HG03469 (cell line): ENCODE measurements around the gene PAPOLB.

Experiments used
- ATAC-seq: cut with Tn5 transposase; IDR thresholded peaks from one replicate; pipeline ENCODE4 v1.9.1; 2021; ENCODE audit warnings: mild to moderate bottlenecking, moderate library complexity, moderate number of reproducible peaks; ENCODE audit not compliant: unreplicated experiment

PAPOLB gene

DNA sequence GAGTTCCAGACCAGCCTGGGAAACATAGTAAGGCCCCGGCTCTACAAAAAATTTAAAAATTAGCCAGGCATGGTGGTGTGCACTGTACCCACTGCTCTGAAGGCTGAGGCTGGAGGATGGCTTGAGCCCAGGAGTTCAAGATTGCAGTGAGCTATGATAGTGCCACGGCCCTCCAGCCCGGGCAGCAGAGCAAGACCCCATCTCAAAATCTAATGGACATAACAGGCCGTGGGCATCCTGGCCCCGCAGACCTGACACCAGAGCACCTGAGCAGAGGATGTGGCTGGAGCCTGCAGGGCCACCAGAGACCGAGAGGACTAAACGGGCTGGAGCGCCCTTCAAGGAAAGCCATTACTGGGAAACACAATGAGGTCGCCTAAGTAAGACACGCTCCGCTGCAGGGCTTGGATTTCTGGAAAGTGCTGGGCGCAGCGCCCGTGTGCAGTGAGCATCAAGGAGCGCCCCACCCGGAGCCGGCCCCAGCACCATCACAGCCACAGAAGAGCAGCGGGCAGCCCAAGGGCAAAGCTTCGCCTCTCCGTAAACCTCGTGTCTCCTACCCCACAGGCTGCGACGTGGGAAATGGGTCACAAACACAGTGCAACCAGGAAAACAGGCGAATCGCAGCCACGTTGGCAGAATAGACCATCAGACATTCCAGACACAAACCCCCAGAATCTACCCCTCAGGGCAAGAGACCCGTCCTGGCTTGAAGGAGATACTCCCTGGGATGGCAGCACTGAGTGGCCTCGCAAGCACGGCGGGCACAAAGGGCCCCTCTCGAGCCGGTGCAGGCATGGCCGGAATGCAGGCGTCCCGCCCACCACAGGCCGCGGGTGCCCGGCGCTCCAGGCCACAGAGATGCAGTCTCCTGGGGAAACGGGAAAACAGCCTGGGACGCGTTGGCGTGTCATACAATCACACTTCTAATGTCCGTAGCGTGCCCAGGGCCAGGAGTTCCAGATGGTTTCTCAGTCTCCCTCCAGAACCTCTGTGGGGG lies 16.8 kb upstream of the PAPOLB start:
- no peak for ATAC-seq

DNA sequence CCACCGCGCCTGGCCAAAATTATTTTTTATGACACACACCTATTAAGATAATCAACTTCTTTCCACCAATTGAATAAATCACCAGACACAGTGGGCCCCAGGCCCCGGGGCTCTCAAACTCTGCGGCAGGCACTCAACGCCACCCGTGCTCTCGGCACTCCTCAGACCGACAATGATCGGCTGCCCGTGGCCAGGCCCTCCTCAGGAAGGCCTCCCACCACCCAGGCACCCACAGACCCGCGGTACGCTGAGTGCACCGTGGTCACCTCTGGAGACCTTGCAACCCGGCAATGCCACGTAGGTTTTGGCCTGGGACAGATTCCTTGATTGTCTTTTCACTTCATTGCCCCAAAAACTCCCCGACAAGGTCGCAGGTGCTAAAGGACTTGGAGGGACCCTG lies 14.8 kb upstream of the PAPOLB start:
- ATAC-seq = no peak

DNA sequence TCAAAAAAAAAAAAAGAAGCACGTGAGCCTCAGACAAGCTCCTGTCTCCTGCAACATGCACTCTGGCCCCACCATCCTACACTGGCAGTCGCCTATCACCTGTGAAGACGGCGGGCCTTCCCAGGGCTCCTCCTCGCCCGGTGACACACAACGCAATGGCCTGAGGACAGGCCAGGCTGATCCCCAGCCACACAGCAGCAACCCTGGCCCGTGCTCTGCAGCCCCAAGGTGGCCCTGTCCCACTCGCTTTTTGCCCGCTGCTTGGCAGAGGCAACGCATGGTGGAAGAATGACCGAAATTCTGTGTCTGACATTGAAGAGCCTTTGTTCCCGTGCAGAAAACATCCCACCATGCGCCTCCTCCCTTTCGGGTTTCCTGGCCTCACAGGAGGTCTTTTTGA lies 13.6 kb upstream of the PAPOLB start:
- ATAC-seq = no peak

- no peak for ATAC-seq
These were observed 11.5 kb upstream of the PAPOLB start for GRCh38 chr7:4873071-4873944.

DNA sequence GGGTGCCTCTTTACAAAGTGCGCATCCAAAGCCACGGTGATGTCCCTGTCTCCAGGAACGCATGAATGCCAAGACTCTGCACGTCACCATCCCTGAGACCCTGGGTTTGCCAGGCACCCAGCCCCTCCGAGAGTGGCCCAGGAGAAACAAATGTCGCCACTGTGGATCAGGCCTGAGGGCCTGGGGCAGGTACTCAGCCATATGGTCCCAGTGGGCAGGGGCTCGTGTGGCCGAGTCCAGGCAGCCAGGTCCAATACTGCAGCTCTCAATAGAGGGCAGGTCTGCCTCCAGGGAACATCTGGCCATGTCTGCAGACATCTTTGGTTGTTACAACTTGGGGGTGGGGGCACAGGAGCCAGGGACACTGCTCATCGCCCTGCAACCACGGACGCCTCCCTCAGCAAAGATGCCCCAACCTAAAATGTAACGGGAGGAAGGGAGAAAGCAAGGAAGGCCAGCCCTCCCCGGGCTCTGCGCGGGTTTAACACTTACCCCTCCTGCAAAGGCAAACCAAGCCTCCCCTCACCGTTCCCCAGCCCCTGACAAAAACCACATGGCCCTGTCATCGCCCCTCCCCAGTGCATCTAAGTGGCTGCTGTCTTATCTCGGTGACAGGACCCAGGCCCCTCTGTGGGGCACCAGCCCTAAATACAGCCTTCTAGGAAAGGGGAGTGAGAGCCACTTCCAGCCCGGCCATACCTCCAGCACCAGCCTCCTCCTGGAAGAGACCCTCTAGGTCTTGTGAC lies 10.3 kb upstream of the PAPOLB start:
- no peak for ATAC-seq

DNA sequence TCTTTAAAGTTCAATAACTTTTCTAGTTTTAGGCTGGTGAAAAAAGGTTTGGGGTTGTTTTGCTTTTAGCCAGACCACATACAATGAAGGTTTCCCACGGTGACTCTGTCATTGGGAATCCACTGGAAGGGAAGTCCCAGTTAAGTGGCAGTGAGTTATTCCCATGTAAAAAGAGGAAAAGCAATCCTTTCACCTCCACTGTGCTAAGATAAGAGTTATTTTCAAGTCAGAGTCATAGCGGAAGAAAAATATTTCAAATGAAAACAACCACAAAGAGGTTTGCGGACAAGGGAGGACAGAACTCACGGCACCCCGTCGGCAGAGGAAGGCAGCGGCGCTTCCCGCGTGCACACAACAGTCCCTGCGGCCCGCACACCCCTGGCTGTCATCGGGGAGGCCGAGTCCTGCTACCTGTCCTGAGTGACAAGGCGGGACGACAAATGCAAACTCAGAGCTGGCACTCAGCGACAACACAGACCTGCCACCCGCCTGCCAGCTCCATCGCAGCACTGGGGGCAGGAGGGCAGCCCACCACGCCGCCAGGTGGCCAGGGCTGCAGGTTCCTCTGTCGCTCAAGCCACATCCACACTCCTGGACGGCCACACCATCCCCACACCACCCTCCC lies 9.3 kb upstream of the PAPOLB start:
- no peak for ATAC-seq

- ATAC-seq = no peak
These were observed 6.7 kb upstream of the PAPOLB start for GRCh38 chr7:4868493-4868892.

DNA sequence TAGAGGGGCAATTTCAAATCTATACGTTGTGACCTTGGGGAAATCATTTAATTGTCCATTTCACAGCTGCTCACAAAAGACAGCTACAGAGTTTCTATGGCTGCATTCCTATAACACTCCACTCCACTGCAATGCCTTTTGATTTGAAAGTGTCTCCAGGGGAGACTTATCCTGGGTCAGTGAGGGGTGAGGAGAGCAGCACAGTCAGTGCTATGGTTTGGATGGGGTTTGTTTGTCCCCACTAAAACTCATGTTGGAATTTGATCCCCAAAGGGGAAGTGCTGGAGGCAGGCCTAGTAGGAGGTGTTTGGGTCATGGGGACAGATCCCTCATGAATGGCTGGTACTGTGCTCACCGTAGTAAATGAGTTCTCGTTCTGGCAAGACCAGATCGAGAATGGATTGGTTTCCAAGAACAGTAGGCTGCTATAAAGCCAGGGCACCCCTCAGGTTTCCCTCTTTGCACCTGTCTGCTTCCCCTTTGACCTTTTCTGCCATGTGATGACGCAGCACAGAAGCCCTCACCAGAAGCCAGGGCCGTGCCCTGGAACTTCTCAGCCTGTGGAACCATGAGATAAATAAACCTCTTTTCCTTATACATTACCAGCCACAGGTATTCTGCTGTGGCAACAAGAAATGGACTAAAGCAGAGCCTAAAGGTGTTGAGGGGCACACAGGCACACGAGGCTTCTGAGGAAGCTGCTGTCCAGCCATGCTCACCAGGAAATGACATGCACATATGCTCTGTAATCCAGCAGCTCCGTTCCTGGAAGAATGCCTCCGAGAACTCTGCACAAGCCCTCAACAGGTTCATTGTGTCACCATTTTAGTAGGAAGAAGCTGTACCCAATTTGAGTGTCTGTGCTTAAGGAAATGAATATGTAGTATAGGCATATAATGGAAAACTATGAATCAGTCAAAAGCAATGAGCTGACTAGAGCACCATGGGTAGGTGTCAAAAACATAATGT lies 5.0 kb upstream of the PAPOLB start:
- ATAC-seq = no peak

- no peak for ATAC-seq
These were observed 326 bp upstream of the PAPOLB start for GRCh38 chr7:4862156-4862555.

DNA sequence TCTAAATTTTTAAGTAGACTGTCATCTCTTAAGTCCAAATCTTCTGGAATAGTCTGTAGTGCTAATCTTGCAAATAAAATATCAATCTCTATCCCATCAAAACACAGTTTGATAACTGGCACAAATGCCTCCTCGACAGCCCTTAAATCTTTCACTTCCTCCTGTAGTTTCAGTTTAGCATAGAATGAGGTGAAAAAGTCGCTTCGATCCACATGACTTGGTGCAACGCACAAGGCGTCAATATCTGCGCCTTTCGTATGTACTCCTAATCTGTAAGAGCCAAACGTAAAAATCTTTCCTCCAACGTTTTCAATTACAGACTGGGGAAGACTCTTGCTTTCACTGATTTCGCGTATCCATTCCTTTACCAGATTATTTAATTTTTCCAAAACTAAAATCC lies 603 bp downstream of the PAPOLB start:
- ATAC-seq = no peak

GRCh38 chr7:4857189-4857588 lies 4.6 kb downstream of the PAPOLB start:
- no peak for ATAC-seq

- no peak for ATAC-seq
These were observed 5.3 kb downstream of the PAPOLB start for GRCh38 chr7:4856336-4857057.

GRCh38 chr7:4854916-4855315 lies 6.9 kb downstream of the PAPOLB start:
- no peak for ATAC-seq

DNA sequence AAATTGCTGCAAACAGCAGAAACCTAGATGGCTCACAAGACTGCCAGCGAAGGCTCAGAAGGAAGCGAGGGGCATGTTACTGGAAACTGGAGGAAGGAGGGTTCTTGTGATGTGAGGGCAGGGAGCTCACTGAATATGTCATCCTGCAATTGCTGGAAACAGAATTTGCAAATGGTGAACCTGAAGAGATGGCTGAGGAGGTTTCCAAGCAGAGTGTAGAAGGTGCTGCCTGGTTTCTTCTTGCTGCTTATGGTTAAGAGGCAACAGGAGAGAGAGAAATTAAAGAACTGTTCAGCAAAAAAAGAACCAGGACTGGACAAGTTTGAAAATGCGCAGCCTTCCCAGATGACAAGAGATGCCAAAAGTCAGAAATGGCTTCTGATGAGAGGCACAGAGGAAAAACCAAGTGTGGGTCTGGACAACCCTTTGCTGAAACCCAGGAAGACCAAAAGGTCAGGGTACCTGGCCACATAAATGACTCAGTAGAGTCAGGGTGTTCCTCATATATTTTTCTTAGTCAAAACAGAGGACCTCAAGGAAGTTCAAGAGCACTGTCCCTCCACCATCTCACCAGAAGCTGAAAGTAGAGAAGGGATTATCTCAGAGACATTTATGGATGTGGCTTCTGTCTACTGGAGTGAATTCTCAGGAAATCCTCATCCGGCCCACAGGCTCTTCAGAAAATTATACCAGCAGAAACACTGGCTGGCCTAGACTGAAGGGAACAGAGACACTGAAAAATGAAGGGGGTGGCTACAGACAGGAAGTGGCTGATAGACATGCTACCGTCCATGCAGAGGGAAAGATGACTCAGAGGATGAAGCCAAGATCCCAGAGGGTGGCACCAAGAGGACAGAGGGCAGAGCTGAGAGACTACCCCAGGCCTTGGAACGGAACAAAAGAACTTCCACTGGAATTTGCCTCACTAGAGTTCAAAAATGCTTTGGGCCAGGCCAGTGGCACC lies 10.1 kb downstream of the PAPOLB start:
- ATAC-seq = no peak

GRCh38 chr7:4850262-4850795 lies 11.5 kb downstream of the PAPOLB start:
- no peak for ATAC-seq

GRCh38 chr7:4849390-4849789 lies 12.4 kb downstream of the PAPOLB start:
- no peak for ATAC-seq

DNA sequence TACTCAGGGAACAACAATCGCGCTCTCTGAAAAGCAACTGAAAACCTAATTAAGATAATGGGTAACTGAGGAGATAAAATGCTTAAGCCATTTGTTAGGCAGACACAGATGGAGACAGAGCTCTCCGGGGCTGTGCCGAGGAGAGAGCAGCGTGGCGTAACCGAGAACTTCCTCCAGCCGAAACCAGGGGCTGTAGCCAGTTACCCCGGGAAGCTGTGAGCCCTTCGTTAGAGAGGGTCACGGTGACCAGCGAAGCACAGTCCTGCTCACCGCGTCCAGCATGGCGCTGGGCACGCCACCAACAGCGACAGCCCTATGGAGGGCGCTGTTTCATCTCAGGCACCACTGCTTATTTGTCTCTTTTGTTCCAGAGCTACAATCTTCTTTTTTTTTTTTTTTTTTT lies 16.1 kb downstream of the PAPOLB start:
- no peak for ATAC-seq
